OCI-LY7 (cell line): ENCODE measurements around the gene PSTPIP2.

Source experiments
- EZH2phosphoT487 ChIP-seq: fragments of 200-600 bp; sonication (generic); IDR thresholded peaks from 2 replicates; pipeline ENCODE4 v1.6.1; 2018; ENCODE audit warnings: low read depth, borderline replicate concordance, mild to moderate bottlenecking, mixed run types, antibody characterized with exemption, low read length, moderate library complexity, mixed read lengths
- TF ChIP-seq, protein P1 (sequence below): fragments of 200-600 bp; sonication (generic); conservative IDR thresholded peaks from 2 replicates; pipeline ENCODE4 v1.5.1; 2014; ENCODE audit warnings: mild to moderate bottlenecking, antibody characterized with exemption, low read length, moderate library complexity, mixed read lengths

DNA sequence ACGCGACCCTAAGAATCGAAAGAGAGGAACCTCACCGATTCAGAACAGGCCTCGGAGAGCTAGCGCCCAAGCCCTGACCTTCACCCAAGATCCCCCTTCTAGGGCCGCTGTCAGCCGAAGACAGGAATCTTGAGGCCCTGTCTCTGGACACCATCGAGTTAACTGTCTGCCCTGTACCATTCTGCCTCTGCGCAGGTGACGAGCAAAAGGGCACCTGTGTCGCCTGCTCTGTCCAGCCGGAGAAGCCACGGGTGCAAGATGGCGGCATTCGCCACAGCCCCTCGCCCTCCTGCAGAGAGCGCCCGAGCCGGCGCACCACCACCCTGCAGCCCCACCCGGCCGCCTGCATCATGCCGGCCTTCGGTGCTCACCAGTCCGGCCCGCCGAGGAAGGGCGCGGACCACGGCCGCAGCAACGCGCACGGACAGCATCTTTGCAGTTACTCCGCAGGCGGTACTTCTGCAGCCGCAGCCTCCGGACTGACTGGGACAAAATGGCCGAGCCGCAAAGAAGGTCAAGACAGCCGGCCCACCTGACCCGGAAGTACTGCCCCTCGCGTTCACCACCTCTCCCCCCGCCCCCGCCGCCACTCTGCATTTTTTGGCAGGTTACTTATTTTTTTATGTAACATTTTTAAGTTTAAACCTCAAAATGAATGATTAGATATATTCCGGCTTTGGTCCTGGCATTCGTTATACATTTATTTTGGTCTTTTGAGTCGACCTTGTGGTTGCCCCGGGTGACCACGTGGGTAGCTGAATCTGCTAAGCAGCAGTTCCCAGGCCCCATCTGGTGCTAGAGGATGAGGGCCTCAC, 25.9 kb upstream of the PSTPIP2 start, which contains the start of gene ATP5F1A:
- TF ChIP-seq, protein P1, sequence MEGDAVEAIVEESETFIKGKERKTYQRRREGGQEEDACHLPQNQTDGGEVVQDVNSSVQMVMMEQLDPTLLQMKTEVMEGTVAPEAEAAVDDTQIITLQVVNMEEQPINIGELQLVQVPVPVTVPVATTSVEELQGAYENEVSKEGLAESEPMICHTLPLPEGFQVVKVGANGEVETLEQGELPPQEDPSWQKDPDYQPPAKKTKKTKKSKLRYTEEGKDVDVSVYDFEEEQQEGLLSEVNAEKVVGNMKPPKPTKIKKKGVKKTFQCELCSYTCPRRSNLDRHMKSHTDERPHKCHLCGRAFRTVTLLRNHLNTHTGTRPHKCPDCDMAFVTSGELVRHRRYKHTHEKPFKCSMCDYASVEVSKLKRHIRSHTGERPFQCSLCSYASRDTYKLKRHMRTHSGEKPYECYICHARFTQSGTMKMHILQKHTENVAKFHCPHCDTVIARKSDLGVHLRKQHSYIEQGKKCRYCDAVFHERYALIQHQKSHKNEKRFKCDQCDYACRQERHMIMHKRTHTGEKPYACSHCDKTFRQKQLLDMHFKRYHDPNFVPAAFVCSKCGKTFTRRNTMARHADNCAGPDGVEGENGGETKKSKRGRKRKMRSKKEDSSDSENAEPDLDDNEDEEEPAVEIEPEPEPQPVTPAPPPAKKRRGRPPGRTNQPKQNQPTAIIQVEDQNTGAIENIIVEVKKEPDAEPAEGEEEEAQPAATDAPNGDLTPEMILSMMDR = no peak
- no peak for TF ChIP-seq EZH2phosphoT487
